Fibroblast of lung (primary cell): Measurements from ENCODE around the gene PNKP. TPM values are rescaled to one million over a fixed set of nuclear protein-coding genes. Genes with fewer than 3 reads are reported as not detected.
A peak's percentile ranks its signal among the peaks of the same experiment; 100 is the strongest.

ENCODE experiments used
- DNase-seq, 2 donors: peaks; one replicate each; pipeline versions ENCODE4 v3.0.0 to v3.0.0-alpha.2; 2010; ENCODE audit warnings: low read depth in 2 of 2
- H2AFZ ChIP-seq: 2 replicates; pipeline ENCODE4 v1.5.1; 2012; ENCODE audit warnings: low read length, control low read depth, inconsistent platforms
- H3K27ac ChIP-seq: 2 replicates; pipeline ENCODE4 v1.5.1; 2011; ENCODE audit warnings: low read length, control low read depth; ENCODE audit not compliant: insufficient read depth
- H3K27me3 ChIP-seq: 2 replicates; pipeline ENCODE4 v1.5.1; 2011; ENCODE audit warnings: mild to moderate bottlenecking, low read length; ENCODE audit not compliant: control insufficient read depth, insufficient read depth
- H3K36me3 ChIP-seq: 2 replicates; pipeline ENCODE4 v1.5.1; 2011; ENCODE audit warnings: low read length; ENCODE audit not compliant: control insufficient read depth, insufficient read depth
- H3K4me1 ChIP-seq: 2 replicates; pipeline ENCODE4 v1.5.1; 2011; ENCODE audit warnings: low read length; ENCODE audit not compliant: control insufficient read depth, insufficient read depth; ENCODE audit errors: extremely low read depth
- H3K4me2 ChIP-seq: 2 replicates; pipeline ENCODE4 v1.5.1; 2011; ENCODE audit warnings: low read length, control low read depth; ENCODE audit not compliant: insufficient read depth; ENCODE audit errors: extremely low read depth
- H3K4me3 ChIP-seq, 4 experiments: fragments of 200-600 bp in 1 of 4; sonication (generic) in 1 of 4; replicated peaks in 1 of 4; 2 replicates each; pipeline ENCODE4 v1.5.1; 2011 to 2016; ENCODE audit warnings: low read length in 4 of 4, low read depth in 3 of 4, mild to moderate bottlenecking in 3 of 4, control low read depth in 2 of 4, inconsistent platforms in 1 of 4, mixed read lengths in 1 of 4; ENCODE audit not compliant: insufficient read depth in 1 of 4; ENCODE audit errors: control extremely low read depth in 1 of 4
- H3K79me2 ChIP-seq: 2 replicates; pipeline ENCODE4 v1.5.1; 2012; ENCODE audit warnings: mild to moderate bottlenecking, low read length, inconsistent platforms; ENCODE audit not compliant: control insufficient read depth, insufficient read depth
- H3K9ac ChIP-seq: 2 replicates; pipeline ENCODE4 v1.5.1; 2011; ENCODE audit warnings: mild to moderate bottlenecking, low read length, control low read depth; ENCODE audit not compliant: insufficient read depth
- H3K9me3 ChIP-seq: 2 replicates; pipeline ENCODE4 v1.5.1; 2012; ENCODE audit warnings: low read depth, low read length; ENCODE audit not compliant: control insufficient read depth, insufficient read depth
- H4K20me1 ChIP-seq: 2 replicates; pipeline ENCODE4 v1.5.1; 2011; ENCODE audit warnings: low read length; ENCODE audit not compliant: control insufficient read depth, insufficient read depth; ENCODE audit errors: extremely low read depth
- CTCF ChIP-seq, 2 donors: IDR thresholded peaks in 1 of 2; conservative IDR thresholded peaks in 1 of 2; 1 replicate in 1 of 2; 2 replicates in 1 of 2; pipeline ENCODE4 v1.5.1; 2011 to 2012; ENCODE audit warnings: low read length in 2 of 2, control low read depth in 1 of 2, inconsistent platforms in 1 of 2, low read depth in 1 of 2, mild to moderate bottlenecking in 1 of 2
- EZH2 ChIP-seq: IDR thresholded peaks from 2 replicates; pipeline ENCODE4 v1.5.1; 2012; ENCODE audit warnings: low read length, control low read depth, mild to moderate bottlenecking; ENCODE audit errors: missing control alignments
- polyA plus RNA-seq, 2 donors: library from polyadenylated mRNA; depleted of rRNA in 1 of 2; stranded (reverse) in 1 of 2; unstranded in 1 of 2; fragments of >200 nt; gene quantifications; 2 replicates each; pipeline ENCODE4 v1.2.1, GENCODE V29; 2011 to 2012; ENCODE audit warnings: missing spikeins in 1 of 2
- total RNA-seq: library from RNA; depleted of rRNA; stranded (reverse); fragments of >200 nt; gene quantifications from 2 replicates; pipeline ENCODE4 v1.2.1, GENCODE V29; 2014

PNKP gene
- total and polyA plus RNA-seq, 2 donors (not counting 1 experiment from before 2014, with no cell fraction given), result 11.0 to 32.9 TPM

GRCh38 chr19:49874503-49875157 is 7.3 kb upstream of the PNKP start:
- no peak for TF ChIP-seq EZH2
- TF ChIP-seq CTCF (conservative IDR thresholded peaks at IDR 0.05 in 1 of 2, IDR thresholded peaks at IDR 0.05 in 1 of 2; ENCODE audit: low read depth in 1 of 2, low read length in 2 of 2), result no peak
- Histone ChIP-seq H3K79me2 (peaks cover 22% of the 10 kb centered on the region), H4K20me1 (no peaks in the 10 kb centered on the region), H3K36me3 (peaks cover 4% of the 10 kb centered on the region), H3K27ac (no peak overlapping the region), H3K4me1 (peaks cover 10% of the 10 kb centered on the region), H3K4me3 (peak overlapping the region in 1 of 4 experiments; percentile 94), H2AFZ (no peak overlapping the region), H3K9ac (no peak overlapping the region), H3K9me3 (no peaks in the 10 kb centered on the region), H3K27me3 (no peaks in the 10 kb centered on the region), H3K4me2 (peak overlapping the region; percentile 80)
- no peak for DNase-seq

- H3K27me3 ChIP-seq, result no peaks in the 10 kb centered on the region
- H3K4me2 ChIP-seq, result no peak overlapping the region
- H2AFZ ChIP-seq, result no peak overlapping the region
- TF ChIP-seq EZH2 (no peak), CTCF (conservative IDR thresholded peaks at IDR 0.05 in 1 of 2, IDR thresholded peaks at IDR 0.05 in 1 of 2; ENCODE audit: low read depth in 1 of 2, low read length in 2 of 2) (no peak)
- no peak overlapping the region for H3K4me3 ChIP-seq
- H3K36me3 ChIP-seq, result peaks cover 2% of the 10 kb centered on the region
- no peaks in the 10 kb centered on the region for H3K9me3 ChIP-seq
- no peak overlapping the region for H3K9ac ChIP-seq
- H3K27ac ChIP-seq, result no peak overlapping the region
- peaks cover 22% of the 10 kb centered on the region for H3K79me2 ChIP-seq
- no peaks in the 10 kb centered on the region for H4K20me1 ChIP-seq
- H3K4me1 ChIP-seq, result peaks cover 10% of the 10 kb centered on the region
- no peak for DNase-seq
Observed at GRCh38 chr19:49873834-49874233, 6.5 kb upstream of the PNKP start.

- H3K4me3 ChIP-seq, result no peak overlapping the region
- no peak for TF ChIP-seq EZH2
- no peak for TF ChIP-seq CTCF (conservative IDR thresholded peaks at IDR 0.05 in 1 of 2, IDR thresholded peaks at IDR 0.05 in 1 of 2; ENCODE audit: low read depth in 1 of 2, low read length in 2 of 2)
- H4K20me1 ChIP-seq, result no peaks in the 10 kb centered on the region
Observed at GRCh38 chr19:49873129-49873521, 5.7 kb upstream of the PNKP start.

More at GRCh38 chr19:49873129-49873521, 5.7 kb upstream of the PNKP start:
- no peak overlapping the region for H2AFZ ChIP-seq
- DNase-seq, result no peak
- no peaks in the 10 kb centered on the region for H3K9me3 ChIP-seq
- peaks cover 19% of the 10 kb centered on the region for H3K79me2 ChIP-seq
- peaks cover 2% of the 10 kb centered on the region for H3K36me3 ChIP-seq
- no peaks in the 10 kb centered on the region for H3K27me3 ChIP-seq
- H3K27ac ChIP-seq, result no peak overlapping the region
- no peak overlapping the region for H3K9ac ChIP-seq
- H3K4me2 ChIP-seq, result no peak overlapping the region
- H3K4me1 ChIP-seq, result peaks cover 6% of the 10 kb centered on the region
